CD4-positive, alpha-beta T cell treated with Interleukin-17A for 4 hours (primary cell): ENCODE measurements around the gene ANKS1B.
"Not testable (repeated sequence)": the region's sequence is repeated elsewhere in the genome, so short reads cannot be mapped to it uniquely, and the experiment has no call there.

Experiments used
- DNase-seq: peaks from one replicate; pipeline ENCODE4 v3.0.0-alpha.2; 2020; ENCODE audit warnings: mixed read lengths

The ANKS1B gene

GRCh38 chr12:98786653-98787052 lies 1198.1 kb downstream of the ANKS1B start:
- no peak for DNase-seq

GRCh38 chr12:98783420-98783819 lies 1201.3 kb downstream of the ANKS1B start:
- DNase-seq = no peak

GRCh38 chr12:98780261-98780660 lies 1204.5 kb downstream of the ANKS1B start:
- DNase-seq = no peak

- DNase-seq = no peak
Observed at GRCh38 chr12:98772818-98773217, 1211.9 kb downstream of the ANKS1B start.

GRCh38 chr12:98771811-98772752 lies 1212.7 kb downstream of the ANKS1B start:
- DNase-seq = no peak

GRCh38 chr12:98770230-98770629 lies 1214.5 kb downstream of the ANKS1B start:
- no peak for DNase-seq

GRCh38 chr12:98769068-98769467 lies 1215.7 kb downstream of the ANKS1B start:
- DNase-seq = no peak

- DNase-seq = no peak
Observed at GRCh38 chr12:98767248-98767647, 1217.5 kb downstream of the ANKS1B start.

- no peak for DNase-seq
Observed at GRCh38 chr12:98763656-98764055, 1221.1 kb downstream of the ANKS1B start.

- DNase-seq = no peak
Observed at GRCh38 chr12:98758331-98758730, 1226.4 kb downstream of the ANKS1B start.

- DNase-seq = no peak
Observed at GRCh38 chr12:98757455-98757854, 1227.3 kb downstream of the ANKS1B start.

GRCh38 chr12:98755855-98756254 lies 1228.9 kb downstream of the ANKS1B start:
- not testable (repeated sequence) for DNase-seq

GRCh38 chr12:98754095-98754494 lies 1230.6 kb downstream of the ANKS1B start:
- DNase-seq = no peak

- no peak for DNase-seq
Observed at GRCh38 chr12:98752726-98753125, 1232.0 kb downstream of the ANKS1B start.

GRCh38 chr12:98751580-98752115 lies 1233.1 kb downstream of the ANKS1B start:
- no peak for DNase-seq

GRCh38 chr12:98750511-98750910 lies 1234.2 kb downstream of the ANKS1B start:
- DNase-seq = no peak

- DNase-seq = no peak
Observed at GRCh38 chr12:98748463-98748862, 1236.3 kb downstream of the ANKS1B start.

GRCh38 chr12:98745578-98746391 lies 1239.0 kb downstream of the ANKS1B start:
- peak; percentile 36 for DNase-seq

- DNase-seq = peak; percentile 43
Observed at GRCh38 chr12:98744680-98745079, 1240.1 kb downstream of the ANKS1B start.

GRCh38 chr12:98743362-98743953 lies 1241.3 kb downstream of the ANKS1B start:
- peak; percentile 40 for DNase-seq

- no peak for DNase-seq
Observed at GRCh38 chr12:98741556-98742265, 1243.0 kb downstream of the ANKS1B start.

GRCh38 chr12:98741196-98741555 lies 1243.6 kb downstream of the ANKS1B start:
- DNase-seq = no peak
